ENCODE data around the gene CACHD1.

Gene CACHD1

GRCh38 chr1:64498325-64498724 lies 28.4 kb downstream of the CACHD1 start:
- DNase-seq = no peak

- DNase-seq = no peak
Observed at GRCh38 chr1:64499011-64499410, 29.1 kb downstream of the CACHD1 start.

GRCh38 chr1:64499966-64500365 lies 30.0 kb downstream of the CACHD1 start:
- DNase-seq = no peak

- no peak for DNase-seq
Observed at GRCh38 chr1:64502083-64502482, 32.2 kb downstream of the CACHD1 start.

- no peak for DNase-seq
Observed at GRCh38 chr1:64502931-64503330, 33.0 kb downstream of the CACHD1 start.

GRCh38 chr1:64505232-64505943 lies 35.5 kb downstream of the CACHD1 start:
- no peak for DNase-seq

- DNase-seq = no peak
Observed at GRCh38 chr1:64505944-64506655, 36.2 kb downstream of the CACHD1 start.

- no peak for DNase-seq
Observed at GRCh38 chr1:64508629-64509028, 38.7 kb downstream of the CACHD1 start.

- no peak for DNase-seq
Observed at GRCh38 chr1:64511044-64511443, 41.1 kb downstream of the CACHD1 start.

- DNase-seq = peak; percentile 37
Observed at GRCh38 chr1:64512206-64512605, 42.3 kb downstream of the CACHD1 start.

GRCh38 chr1:64513545-64513944 lies 43.6 kb downstream of the CACHD1 start:
- DNase-seq = no peak

GRCh38 chr1:64514197-64514765 lies 44.4 kb downstream of the CACHD1 start:
- no peak for DNase-seq

- DNase-seq = no peak
Observed at GRCh38 chr1:64515427-64515826, 45.5 kb downstream of the CACHD1 start.

GRCh38 chr1:64516301-64516700 lies 46.4 kb downstream of the CACHD1 start:
- no peak for DNase-seq

- no peak for DNase-seq
Observed at GRCh38 chr1:64516803-64517568, 47.1 kb downstream of the CACHD1 start.

GRCh38 chr1:64517640-64518039 lies 47.7 kb downstream of the CACHD1 start:
- no peak for DNase-seq

GRCh38 chr1:64518692-64519481 lies 49.0 kb downstream of the CACHD1 start:
- no peak for DNase-seq

- DNase-seq = no peak
Observed at GRCh38 chr1:64519901-64520300, 50.0 kb downstream of the CACHD1 start.

- DNase-seq = no peak
Observed at GRCh38 chr1:64522740-64523139, 52.8 kb downstream of the CACHD1 start.

- no peak for DNase-seq
Observed at GRCh38 chr1:64523413-64524337, 53.7 kb downstream of the CACHD1 start.

- DNase-seq = no peak
Observed at GRCh38 chr1:64524614-64525013, 54.7 kb downstream of the CACHD1 start.

All from OCI-M1 (cell line).